Endodermal cell (in vitro differentiated cells): ENCODE data around the gene ATG2B. TPM values are rescaled to one million over a fixed set of nuclear protein-coding genes. Genes with fewer than 3 reads are reported as not detected.
A peak's percentile ranks its signal among the peaks of the same experiment; 100 is the strongest.

Experiments used
- DNase-seq: peaks from one replicate; pipeline ENCODE4 v3.0.0-alpha.2; 2017
- H3K27ac ChIP-seq: 2 replicates; pipeline ENCODE4 v1.5.1; 2013; ENCODE audit warnings: mild to moderate bottlenecking, low read depth, low read length, moderate library complexity
- H3K27me3 ChIP-seq: 2 replicates; pipeline ENCODE4 v1.6.1; 2013; ENCODE audit warnings: mild to moderate bottlenecking, low read length, moderate library complexity; ENCODE audit not compliant: insufficient read depth, control insufficient read depth, poor library complexity, severe bottlenecking
- H3K36me3 ChIP-seq: 2 replicates; pipeline ENCODE4 v1.7.0; 2013; ENCODE audit warnings: mild to moderate bottlenecking, low read length, moderate library complexity; ENCODE audit not compliant: control insufficient read depth, insufficient read depth
- H3K4me1 ChIP-seq: one replicate; pipeline ENCODE4 v1.7.0; 2013; ENCODE audit warnings: low read length; ENCODE audit not compliant: control insufficient read depth, insufficient read depth
- H3K4me3 ChIP-seq: 2 replicates; pipeline ENCODE4 v1.5.1; 2013; ENCODE audit warnings: mild to moderate bottlenecking, low read length, moderate library complexity
- H3K9ac ChIP-seq: 2 replicates; pipeline ENCODE4 v1.6.1; 2013; ENCODE audit warnings: mild to moderate bottlenecking, low read length, moderate library complexity; ENCODE audit not compliant: poor library complexity, severe bottlenecking; ENCODE audit errors: extremely low read depth
- H3K9me3 ChIP-seq: 2 replicates; pipeline ENCODE4 v1.6.1; 2013; ENCODE audit warnings: mild to moderate bottlenecking, low read length, moderate library complexity; ENCODE audit not compliant: control insufficient read depth
- H3K27ac Mint-ChIP-seq: 2 replicates; pipeline ENCODE4 v1.8.0; 2020; ENCODE audit warnings: mixed read lengths
- H3K27me3 Mint-ChIP-seq: 2 replicates; pipeline ENCODE4 v1.8.0; 2021; ENCODE audit warnings: mild to moderate bottlenecking, mixed read lengths; ENCODE audit not compliant: insufficient read depth
- H3K36me3 Mint-ChIP-seq: 2 replicates; pipeline ENCODE4 v1.8.0; 2020; ENCODE audit warnings: low read depth, mixed read lengths
- H3K4me1 Mint-ChIP-seq: 2 replicates; pipeline ENCODE4 v1.8.0; 2020; ENCODE audit warnings: mixed read lengths
- H3K4me3 Mint-ChIP-seq: 2 replicates; pipeline ENCODE4 v1.8.0; 2020; ENCODE audit warnings: mild to moderate bottlenecking, moderate library complexity, mixed read lengths
- H3K9me3 Mint-ChIP-seq: 2 replicates; pipeline ENCODE4 v1.8.0; 2020; ENCODE audit warnings: mild to moderate bottlenecking, mixed read lengths
- CTCF ChIP-seq: fragments of 200-600 bp; sonication (generic); conservative IDR thresholded peaks from 2 replicates; pipeline ENCODE4 v1.5.0; 2021; ENCODE audit warnings: antibody characterized with exemption, mild to moderate bottlenecking
- WGBS, 2 experiments: methylation state at CpG; one replicate each; pipeline versions ENCODE4 v1.1.5 to v1.1.7; 2013; ENCODE audit warnings: missing lambda C conversion rate in 2 of 2, mixed read lengths in 1 of 2; ENCODE audit not compliant: insufficient coverage in 1 of 2, insufficient read length in 1 of 2; 5-methylcytosine and 5-hydroxymethylcytosine counted together
- total RNA-seq, 2 donors: library from RNA; stranded (reverse); fragmentation: NEBNext Ultra II Directional in 1 of 2; extraction: Animal tissue kit (Norgen Biotek cat#: 25700) in 1 of 2; gene quantifications; 2 replicates in 1 of 2; 3 replicates in 1 of 2; pipeline ENCODE4 v1.2.1, GENCODE V29; 2021

ATG2B gene
- total RNA-seq, 2 donors from 2014 or later, result 9.7 to 14.1 TPM

DNA sequence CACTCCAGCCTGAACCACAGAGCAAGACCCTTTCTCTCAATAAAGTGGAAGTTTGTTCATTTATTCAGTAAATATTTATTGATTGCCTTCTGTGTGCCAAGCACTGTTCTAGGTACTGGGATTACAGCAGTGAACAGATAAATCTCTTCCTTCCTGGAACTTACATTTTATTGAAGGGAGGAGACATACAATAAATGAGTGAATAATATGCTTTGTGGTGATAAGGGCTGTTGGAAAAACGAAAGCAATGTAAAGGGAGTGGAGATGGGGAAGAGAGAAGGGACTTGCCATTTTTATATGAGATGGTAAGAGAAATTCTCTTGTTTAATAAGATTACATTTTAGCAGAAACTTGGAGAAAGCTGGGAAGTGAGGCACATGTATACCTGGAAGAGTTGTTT lies 1.8 kb upstream of the ATG2B start:
- no peaks in the 10 kb centered on the region for H3K36me3 ChIP-seq
- Mint-ChIP-seq H3K4me1 (peaks cover 40% of the 10 kb centered on the region), H3K27me3 (no peaks in the 10 kb centered on the region), H3K27ac (no peak overlapping the region), H3K36me3 (peaks cover 19% of the 10 kb centered on the region), H3K9me3 (peaks cover 8% of the 10 kb centered on the region), H3K4me3 (peak overlapping the region; percentile 89)
- H3K9ac ChIP-seq, result no peak overlapping the region
- no peak for DNase-seq
- no peak overlapping the region for H3K27ac ChIP-seq
- peaks cover 6% of the 10 kb centered on the region for H3K4me1 ChIP-seq
- no peaks in the 10 kb centered on the region for H3K9me3 ChIP-seq
- H3K4me3 ChIP-seq, result peak overlapping the region; percentile 97
- 88 to 91% methylated on average over 1 of the region's 1 CpG for WGBS, 2 experiments
- no peaks in the 10 kb centered on the region for H3K27me3 ChIP-seq
- TF ChIP-seq CTCF, result no peak

- Mint-ChIP-seq H3K4me3 (peak overlapping the region; percentile 89), H3K36me3 (peaks cover 12% of the 10 kb centered on the region), H3K27me3 (no peaks in the 10 kb centered on the region), H3K4me1 (peaks cover 36% of the 10 kb centered on the region), H3K27ac (peak overlapping the region; percentile 92), H3K9me3 (peaks cover 5% of the 10 kb centered on the region)
- Histone ChIP-seq H3K27me3 (no peaks in the 10 kb centered on the region), H3K27ac (peak overlapping the region; percentile 18), H3K4me1 (peaks cover 6% of the 10 kb centered on the region), H3K4me3 (peak overlapping the region; percentile 97), H3K9me3 (no peaks in the 10 kb centered on the region), H3K9ac (peak overlapping the region; percentile 77), H3K36me3 (no peaks in the 10 kb centered on the region)
- 1 to 2% methylated on average over 31 to 38 of the region's 38 CpGs for WGBS, 2 experiments
- no peak for TF ChIP-seq CTCF
- peak; percentile 81 for DNase-seq
These were observed 703 bp upstream of the ATG2B start for GRCh38 chr14:96363751-96364336.

- peak overlapping the region; percentile 78 for H3K9ac ChIP-seq
- peaks cover 6% of the 10 kb centered on the region for H3K4me1 ChIP-seq
- peak overlapping the region; percentile 94 for H3K4me3 ChIP-seq
- no peaks in the 10 kb centered on the region for H3K27me3 ChIP-seq
- H3K4me1 Mint-ChIP-seq, result peaks cover 31% of the 10 kb centered on the region
- DNase-seq, result peak; percentile 63
- H3K9me3 Mint-ChIP-seq, result no peaks in the 10 kb centered on the region
- WGBS, 2 experiments, result 4 to 10% methylated on average over 11 to 27 of the region's 27 CpGs
- TF ChIP-seq CTCF, result no peak
- no peaks in the 10 kb centered on the region for H3K9me3 ChIP-seq
- peak overlapping the region; percentile 89 for H3K4me3 Mint-ChIP-seq
- H3K36me3 ChIP-seq, result no peaks in the 10 kb centered on the region
- H3K27ac Mint-ChIP-seq, result peak overlapping the region; percentile 61
- H3K27me3 Mint-ChIP-seq, result no peaks in the 10 kb centered on the region
- peaks cover 7% of the 10 kb centered on the region for H3K36me3 Mint-ChIP-seq
- H3K27ac ChIP-seq, result peak overlapping the region; percentile 83
These were observed 823 bp downstream of the ATG2B start for GRCh38 chr14:96362071-96362964.
